SK-N-SH (cell line): ENCODE measurements around the gene CTSA. TPM values are rescaled to one million over a fixed set of nuclear protein-coding genes. Genes with fewer than 3 reads are reported as not detected.

Experiments used
- CTCF ChIA-PET: fragments of 300-600, 350-600 bp; formaldehyde crosslinking; extraction: SDS; loops from one replicate; lab custom pipeline; 2021; lab: Yijun Ruan, JAX
- POLR2A ChIA-PET: fragments of 350-600 bp; sonication (Branson Sonifier 250); formaldehyde crosslinking; extraction: SDS; loops from one replicate; lab custom pipeline; 2020; ENCODE audit warnings: antibody characterized with exemption, inconsistent platforms; lab: Yijun Ruan, JAX
- DNase-seq: peaks from one replicate; pipeline ENCODE4 v3.0.0; 2012
- H2AFZ ChIP-seq: fragments of 200-600 bp; sonication (generic); 2 replicates; pipeline ENCODE4 v1.8.1; 2016; ENCODE audit warnings: antibody characterized with exemption, mild to moderate bottlenecking, low read depth
- H3F3A ChIP-seq: fragments of 200-600 bp; sonication (generic); replicated peaks from 2 replicates; pipeline ENCODE3; 2016; ENCODE audit warnings: antibody characterized with exemption, mild to moderate bottlenecking; ENCODE audit not compliant: insufficient read depth
- H3K27ac ChIP-seq, 2 experiments: fragments of 200-500 bp in 1 of 2; fragments of 200-600 bp in 1 of 2; sonication (Bioruptor generic) in 1 of 2; sonication (generic), shearing (Covaris generic) in 1 of 2; 2 replicates each; pipeline versions ENCODE4 v1.5.1 to v1.6.1; 2014 to 2016; ENCODE audit warnings: low read depth in 2 of 2, inconsistent platforms in 1 of 2, low read length in 1 of 2, mild to moderate bottlenecking in 1 of 2, mixed read lengths in 1 of 2
- H3K27me3 ChIP-seq: fragments of 200-600 bp; sonication (generic), shearing (Covaris generic); 2 replicates; pipeline ENCODE4 v1.6.1; 2016; ENCODE audit warnings: mixed run types; ENCODE audit not compliant: insufficient read depth
- H3K36me3 ChIP-seq, 2 experiments: fragments of 200-500 bp in 1 of 2; fragments of 200-600 bp in 1 of 2; sonication (Bioruptor generic) in 1 of 2; sonication (generic) in 1 of 2; replicated peaks in 1 of 2; 2 replicates each; pipeline versions ENCODE3 to v1.5.1; 2014 to 2016; ENCODE audit warnings: low read length in 1 of 2, mild to moderate bottlenecking in 1 of 2; ENCODE audit not compliant: insufficient read depth in 2 of 2, control insufficient read depth in 1 of 2
- H3K4me1 ChIP-seq, 2 experiments: fragments of 200-500 bp in 1 of 2; fragments of 200-600 bp in 1 of 2; sonication (Bioruptor generic) in 1 of 2; sonication (generic), shearing (Covaris generic) in 1 of 2; 2 replicates each; pipeline versions ENCODE4 v1.5.1 to v1.6.1; 2014 to 2016; ENCODE audit warnings: low read depth in 1 of 2, low read length in 1 of 2, mixed run types in 1 of 2; ENCODE audit not compliant: insufficient read depth in 2 of 2, control insufficient read depth in 1 of 2
- H3K4me2 ChIP-seq: fragments of 200-600 bp; sonication (generic), shearing (Covaris generic); 2 replicates; pipeline ENCODE4 v1.6.1; 2017; ENCODE audit warnings: mixed run types
- H3K4me3 ChIP-seq, 2 experiments: fragments of 200-500 bp in 1 of 2; fragments of 200-600 bp in 1 of 2; sonication (Bioruptor generic) in 1 of 2; sonication (generic), shearing (Covaris generic) in 1 of 2; 2 replicates each; pipeline versions ENCODE4 v1.5.1 to v1.8.1; 2014 to 2016; ENCODE audit warnings: low read depth in 2 of 2, inconsistent platforms in 1 of 2, low read length in 1 of 2, mild to moderate bottlenecking in 1 of 2, mixed read lengths in 1 of 2, moderate library complexity in 1 of 2
- H3K79me2 ChIP-seq: fragments of 200-600 bp; sonication (generic); 2 replicates; pipeline ENCODE4 v1.8.1; 2017; ENCODE audit warnings: mild to moderate bottlenecking; ENCODE audit not compliant: insufficient read depth
- H3K9ac ChIP-seq: fragments of 200-600 bp; sonication (generic); 2 replicates; pipeline ENCODE4 v1.6.1; 2017; ENCODE audit warnings: mixed run types
- H3K9me2 ChIP-seq: fragments of 200-600 bp; sonication (generic); 2 replicates; pipeline ENCODE4 v1.6.1; 2017; ENCODE audit warnings: mixed run types
- H3K9me3 ChIP-seq: fragments of 200-600 bp; sonication (generic); 2 replicates; pipeline ENCODE4 v1.6.1; 2017; ENCODE audit warnings: mixed run types, mild to moderate bottlenecking, moderate library complexity
- H4K20me1 ChIP-seq: fragments of 200-600 bp; sonication (generic); 2 replicates; pipeline ENCODE4 v1.6.1; 2017; ENCODE audit warnings: mild to moderate bottlenecking, mixed run types; ENCODE audit not compliant: insufficient read depth
- EP300 ChIP-seq, 2 experiments: IDR thresholded peaks; 2 replicates each; pipeline versions ENCODE4 v1.4.0 to v1.6.1; 2012; ENCODE audit warnings: borderline replicate concordance in 1 of 2, low read depth in 1 of 2, low read length in 1 of 2
- EZH2phosphoT487 ChIP-seq: fragments of 200-600 bp; sonication (generic); IDR thresholded peaks from 2 replicates; pipeline ENCODE4 v1.6.1; 2017; ENCODE audit warnings: low read depth, mixed run types, mild to moderate bottlenecking, antibody characterized with exemption, moderate library complexity, borderline replicate concordance
- FOSL2 ChIP-seq: IDR thresholded peaks from 2 replicates; pipeline ENCODE4 v1.4.0; 2012; ENCODE audit warnings: low read depth, mild to moderate bottlenecking, moderate library complexity, borderline replicate concordance
- FOXJ3 ChIP-seq: sonication (generic); formaldehyde crosslinking; IDR thresholded peaks from 2 replicates; pipeline ENCODE4 v1.5.1; 2020; ENCODE audit warnings: mild to moderate bottlenecking, missing genetic modification reagents
- IRF3 ChIP-seq: fragments of 150-350 bp; IDR thresholded peaks from 2 replicates; pipeline ENCODE4 v1.6.1; 2016; ENCODE audit warnings: mild to moderate bottlenecking, low read depth, low read length
- JUND ChIP-seq: IDR thresholded peaks from 2 replicates; pipeline ENCODE4 v1.4.0; 2012
- MEF2A ChIP-seq: IDR thresholded peaks from 2 replicates; pipeline ENCODE4 v1.4.0; 2012; ENCODE audit warnings: low read depth, borderline replicate concordance
- NRF1 ChIP-seq: IDR thresholded peaks from 2 replicates; pipeline ENCODE4 v1.6.1; 2012; ENCODE audit warnings: low read depth, mild to moderate bottlenecking, low read length
- RAD21 ChIP-seq: IDR thresholded peaks from 2 replicates; pipeline ENCODE4 v1.6.1; 2012; ENCODE audit warnings: mild to moderate bottlenecking, low read length
- RCOR1 ChIP-seq: fragments of 150-350 bp; IDR thresholded peaks from 2 replicates; pipeline ENCODE4 v1.6.1; 2017; ENCODE audit warnings: antibody characterized with exemption, low read length
- SIN3A ChIP-seq: IDR thresholded peaks from 2 replicates; pipeline ENCODE4 v1.6.1; 2012; ENCODE audit warnings: low read depth, mild to moderate bottlenecking, low read length, moderate library complexity, borderline replicate concordance
- TCF12 ChIP-seq: IDR thresholded peaks from 2 replicates; pipeline ENCODE4 v1.4.0; 2012
- USF1 ChIP-seq: IDR thresholded peaks from 2 replicates; pipeline ENCODE4 v1.4.0; 2012; ENCODE audit warnings: low read depth, borderline replicate concordance
- WGBS: methylation state at CpG from one replicate; pipeline ENCODE4 v1.1.6; 2017; ENCODE audit warnings: low lambda C conversion rate; 5-methylcytosine and 5-hydroxymethylcytosine counted together
- polyA plus RNA-seq, 3 experiments: library from polyadenylated mRNA; depleted of rRNA; stranded (reverse); fragments of >200 nt; gene quantifications; 2 replicates each; pipeline ENCODE4 v1.2.3, GENCODE V29; 2012
- TF ChIP-seq, protein P1 (sequence below): fragments of 200-600 bp; sonication (generic); IDR thresholded peaks from 2 replicates; pipeline ENCODE4 v1.6.1; 2017; ENCODE audit warnings: antibody characterized with exemption, mild to moderate bottlenecking, moderate library complexity
- TF ChIP-seq, protein P2 (sequence below): fragments of 150-350 bp; IDR thresholded peaks from 2 replicates; pipeline ENCODE4 v1.6.1; 2017; ENCODE audit warnings: antibody characterized with exemption, low read length, low read depth, borderline replicate concordance

CTSA gene
- polyA plus RNA-seq, 1 of the 3 experiments (the other 2 are of a cell fraction): 338 TPM

DNA sequence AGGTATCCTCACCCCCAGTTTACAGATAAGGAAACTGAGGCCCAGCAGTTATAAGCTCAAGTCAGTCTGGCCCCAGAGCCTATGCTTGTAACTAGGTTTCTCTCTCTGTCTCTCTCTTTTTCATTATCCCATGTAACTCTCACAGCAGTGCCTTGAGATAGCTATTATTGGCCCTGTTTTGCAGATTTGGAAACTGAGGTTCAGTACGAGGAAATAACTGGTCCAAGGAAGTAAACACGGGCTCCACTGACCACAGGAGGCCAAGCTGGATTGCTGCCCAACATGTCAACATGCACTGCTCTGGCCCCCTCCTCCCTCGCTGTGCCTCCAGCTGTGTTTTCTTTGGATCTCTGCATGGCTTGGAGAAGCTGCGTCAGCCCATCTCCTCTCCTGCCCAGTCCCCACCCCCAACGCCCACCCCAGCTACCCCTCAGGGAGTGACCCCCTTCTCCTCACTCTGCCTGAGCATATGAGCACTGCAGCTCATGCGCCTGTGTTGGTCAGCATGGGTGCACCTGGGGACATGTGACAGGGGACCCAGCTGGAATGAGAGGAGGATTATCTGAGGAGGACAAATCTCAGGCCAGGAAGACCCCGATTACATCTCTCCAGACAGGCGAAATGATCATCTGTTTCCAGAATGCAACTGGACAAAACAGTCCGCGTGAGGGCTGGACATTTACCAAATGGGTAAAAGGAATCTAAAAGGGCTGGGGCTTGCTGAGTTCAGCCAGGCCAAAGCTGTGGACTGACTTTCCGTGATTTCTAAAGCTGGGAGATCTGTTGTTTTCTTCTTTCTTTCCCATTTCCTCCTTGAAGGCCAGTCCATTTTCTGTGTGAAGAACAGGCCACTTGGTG, 28.6 kb downstream of the CTSA start (continued):
- TF ChIP-seq TCF12: 0 out of 2 replicates have a peak, but pooled peaks have one; percentile 2
- TF ChIP-seq SIN3A: no peak
- no peak for TF ChIP-seq NRF1
- TF ChIP-seq FOSL2: no peak
- no peak for TF ChIP-seq IRF3
- TF ChIP-seq FOXJ3 (CRISPR knock-in tag): no peak
- no peak for TF ChIP-seq RCOR1
- no peak for TF ChIP-seq JUND
- no peak for TF ChIP-seq EZH2phosphoT487

GRCh38 chr20:45920462-45921336, 29.6 kb downstream of the CTSA start:
- no peaks in the 10 kb centered on the region for H3K9me2 ChIP-seq
- 78% methylated on average over 9 of the region's 9 CpGs for WGBS
- H3K9me3 ChIP-seq: no peaks in the 10 kb centered on the region
- CTCF ChIA-PET: interaction anchor here (1.5 to 2.6 kb wide), 3 partner anchors 13 to 49 kb away, joined by 5 to 10 read pairs (median 8); partner anchors contain the start of genes CTSA and NEURL2
- no peak for TF ChIP-seq EZH2phosphoT487
- no peak for TF ChIP-seq EP300 (IDR thresholded peaks at IDR 0.05; ENCODE audit: borderline replicate concordance in 1 of 2, low read depth in 1 of 2, low read length in 1 of 2)
- TF ChIP-seq MEF2A: no peak
- TF ChIP-seq FOXJ3 (CRISPR knock-in tag): no peak
- TF ChIP-seq, protein P1, sequence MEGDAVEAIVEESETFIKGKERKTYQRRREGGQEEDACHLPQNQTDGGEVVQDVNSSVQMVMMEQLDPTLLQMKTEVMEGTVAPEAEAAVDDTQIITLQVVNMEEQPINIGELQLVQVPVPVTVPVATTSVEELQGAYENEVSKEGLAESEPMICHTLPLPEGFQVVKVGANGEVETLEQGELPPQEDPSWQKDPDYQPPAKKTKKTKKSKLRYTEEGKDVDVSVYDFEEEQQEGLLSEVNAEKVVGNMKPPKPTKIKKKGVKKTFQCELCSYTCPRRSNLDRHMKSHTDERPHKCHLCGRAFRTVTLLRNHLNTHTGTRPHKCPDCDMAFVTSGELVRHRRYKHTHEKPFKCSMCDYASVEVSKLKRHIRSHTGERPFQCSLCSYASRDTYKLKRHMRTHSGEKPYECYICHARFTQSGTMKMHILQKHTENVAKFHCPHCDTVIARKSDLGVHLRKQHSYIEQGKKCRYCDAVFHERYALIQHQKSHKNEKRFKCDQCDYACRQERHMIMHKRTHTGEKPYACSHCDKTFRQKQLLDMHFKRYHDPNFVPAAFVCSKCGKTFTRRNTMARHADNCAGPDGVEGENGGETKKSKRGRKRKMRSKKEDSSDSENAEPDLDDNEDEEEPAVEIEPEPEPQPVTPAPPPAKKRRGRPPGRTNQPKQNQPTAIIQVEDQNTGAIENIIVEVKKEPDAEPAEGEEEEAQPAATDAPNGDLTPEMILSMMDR: no peak
- TF ChIP-seq, protein P2, sequence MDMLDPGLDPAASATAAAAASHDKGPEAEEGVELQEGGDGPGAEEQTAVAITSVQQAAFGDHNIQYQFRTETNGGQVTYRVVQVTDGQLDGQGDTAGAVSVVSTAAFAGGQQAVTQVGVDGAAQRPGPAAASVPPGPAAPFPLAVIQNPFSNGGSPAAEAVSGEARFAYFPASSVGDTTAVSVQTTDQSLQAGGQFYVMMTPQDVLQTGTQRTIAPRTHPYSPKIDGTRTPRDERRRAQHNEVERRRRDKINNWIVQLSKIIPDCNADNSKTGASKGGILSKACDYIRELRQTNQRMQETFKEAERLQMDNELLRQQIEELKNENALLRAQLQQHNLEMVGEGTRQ: no peak
- no peak for TF ChIP-seq RAD21
- no peak for TF ChIP-seq TCF12
- no peak for TF ChIP-seq USF1
- H3K9ac ChIP-seq: no peak overlapping the region
- no peaks in the 10 kb centered on the region for H3K79me2 ChIP-seq
- no peak overlapping the region for H3K4me3 ChIP-seq
- no peaks in the 10 kb centered on the region for H4K20me1 ChIP-seq
- POLR2A ChIA-PET: interaction anchor here (0.6 to 3.3 kb wide), 5 partner anchors 9 to 41 kb away, joined by 3 to 34 read pairs (median 3); partner anchors contain the start of genes PCIF1 and PLTP
- no peak overlapping the region for H2AFZ ChIP-seq
- peaks cover 5% of the 10 kb centered on the region for H3F3A ChIP-seq
- H3K4me1 ChIP-seq: peaks cover 0 to 12% of the 10 kb centered on the region in 2 experiments; a peak in 1 of 4 replicates
- no peaks in the 10 kb centered on the region for H3K36me3 ChIP-seq
- H3K4me2 ChIP-seq: peak overlapping the region; percentile 58; the same call in 1 of the 2 replicates
- DNase-seq: no peak
- peak overlapping the region; percentile 40 to 71; a peak in 3 of 4 replicates for H3K27ac ChIP-seq
- no peaks in the 10 kb centered on the region for H3K27me3 ChIP-seq
